T47D (cell line): Measurements from ENCODE around the gene DNHD1.
A peak's percentile ranks its signal among the peaks of the same experiment; 100 is the strongest.

ENCODE experiments used
- DNase-seq, 2 experiments: peaks; one replicate each; pipeline versions ENCODE4 v3.0.0 to v3.0.0-alpha.2; 2011 to 2012; ENCODE audit warnings: low read depth in 1 of 2, low spot score in 1 of 2
- JUND ChIP-seq: IDR thresholded peaks from 2 replicates; pipeline ENCODE4 v1.6.1; 2012; ENCODE audit warnings: low read depth
- in situ Hi-C: cut with HindIII; loops from 2 replicates; pipeline ENCODE4 v1.10.0; 2016; ENCODE audit warnings: low sequenced_read_pairs, low pct_unique_long_range_greater_than_20kb

Gene DNHD1

GRCh38 chr11:6523253-6523652 is 26.2 kb downstream of the DNHD1 start:
- in situ Hi-C loops: no loop called here
- peak; percentile 44; the same call in 1 of the 2 replicates for TF ChIP-seq JUND
- DNase-seq: peak; percentile 5 to 36

GRCh38 chr11:6526411-6527135 is 29.5 kb downstream of the DNHD1 start:
- DNase-seq: no peak
- no peak for TF ChIP-seq JUND
- in situ Hi-C loops: no loop called here

GRCh38 chr11:6529266-6529665 is 32.2 kb downstream of the DNHD1 start:
- no peak for DNase-seq
- TF ChIP-seq JUND: no peak
- in situ Hi-C loops: no loop called here

GRCh38 chr11:6530848-6531247 is 33.8 kb downstream of the DNHD1 start:
- in situ Hi-C loops: no loop called here
- no peak for TF ChIP-seq JUND
- DNase-seq: no peak

GRCh38 chr11:6531267-6531752 is 34.2 kb downstream of the DNHD1 start:
- TF ChIP-seq JUND: no peak
- in situ Hi-C loops: no loop called here
- DNase-seq: peak; percentile 23 to 53

GRCh38 chr11:6538456-6538855 is 41.4 kb downstream of the DNHD1 start:
- no peak for DNase-seq
- in situ Hi-C loops: no loop called here
- TF ChIP-seq JUND: no peak

- DNase-seq: no peak
- TF ChIP-seq JUND: no peak
- in situ Hi-C loops: no loop called here
Observed at GRCh38 chr11:6538945-6539344, 41.9 kb downstream of the DNHD1 start.

GRCh38 chr11:6539748-6540268 is 42.7 kb downstream of the DNHD1 start:
- no peak for TF ChIP-seq JUND
- in situ Hi-C loops: no loop called here
- DNase-seq: no peak

- DNase-seq: no peak
- no peak for TF ChIP-seq JUND
- in situ Hi-C loops: no loop called here
Observed at GRCh38 chr11:6541356-6541755, 44.3 kb downstream of the DNHD1 start.

- no peak for TF ChIP-seq JUND
- in situ Hi-C loops: no loop called here
- DNase-seq: no peak
Observed at GRCh38 chr11:6542727-6543126, 45.6 kb downstream of the DNHD1 start.

GRCh38 chr11:6544921-6545850 is 48.1 kb downstream of the DNHD1 start:
- in situ Hi-C loops: no loop called here
- no peak for TF ChIP-seq JUND
- DNase-seq: no peak

GRCh38 chr11:6545917-6546605 is 49.0 kb downstream of the DNHD1 start:
- TF ChIP-seq JUND: no peak
- in situ Hi-C loops: no loop called here

GRCh38 chr11:6546735-6547134 is 49.7 kb downstream of the DNHD1 start:
- TF ChIP-seq JUND: no peak
- in situ Hi-C loops: no loop called here
- no peak for DNase-seq

More at GRCh38 chr11:6545917-6546605, 49.0 kb downstream of the DNHD1 start:
- no peak for DNase-seq
